GM18867 (cell line): Measurements from ENCODE around the gene MFN2.
"Not testable (repeated sequence)": the region's sequence is repeated elsewhere in the genome, so short reads cannot be mapped to it uniquely, and the experiment has no call there.

ENCODE experiments used
- ATAC-seq: cut with Tn5 transposase; IDR thresholded peaks from one replicate; pipeline ENCODE4 v1.9.1; 2021; ENCODE audit warnings: mild to moderate bottlenecking, moderate library complexity; ENCODE audit not compliant: unreplicated experiment

Gene MFN2

GRCh38 chr1:12019858-12020509 lies 39.7 kb downstream of the MFN2 start:
- no peak for ATAC-seq

GRCh38 chr1:12021616-12022015 lies 41.4 kb downstream of the MFN2 start:
- ATAC-seq = no peak

- no peak for ATAC-seq
Measured at GRCh38 chr1:12022036-12022435, 41.8 kb downstream of the MFN2 start.

- ATAC-seq = no peak
Measured at GRCh38 chr1:12026586-12026985, 46.3 kb downstream of the MFN2 start.

GRCh38 chr1:12028248-12028647 lies 48.0 kb downstream of the MFN2 start:
- ATAC-seq = no peak

GRCh38 chr1:12028957-12029511 lies 48.8 kb downstream of the MFN2 start:
- ATAC-seq = no peak

- no peak for ATAC-seq
Measured at GRCh38 chr1:12029720-12030339, 49.6 kb downstream of the MFN2 start.

- ATAC-seq = no peak
Measured at GRCh38 chr1:12031039-12031980, 51.1 kb downstream of the MFN2 start.

- no peak for ATAC-seq
Measured at GRCh38 chr1:12032161-12032621, 51.9 kb downstream of the MFN2 start.

- ATAC-seq = not testable (repeated sequence)
Measured at GRCh38 chr1:12033441-12033840, 53.2 kb downstream of the MFN2 start.

GRCh38 chr1:12034381-12034801 lies 54.1 kb downstream of the MFN2 start:
- ATAC-seq = no peak

GRCh38 chr1:12035312-12035711 lies 55.1 kb downstream of the MFN2 start:
- ATAC-seq = no peak

GRCh38 chr1:12037486-12038355 lies 57.5 kb downstream of the MFN2 start:
- ATAC-seq = no peak

- ATAC-seq = no peak
Measured at GRCh38 chr1:12038356-12039163, 58.3 kb downstream of the MFN2 start.

GRCh38 chr1:12039164-12039525 lies 58.9 kb downstream of the MFN2 start:
- ATAC-seq = no peak

GRCh38 chr1:12039824-12040456 lies 59.7 kb downstream of the MFN2 start:
- peak; percentile 42 for ATAC-seq

GRCh38 chr1:12040457-12041051 lies 60.3 kb downstream of the MFN2 start:
- ATAC-seq = peak; percentile 73

GRCh38 chr1:12044187-12044877 lies 64.1 kb downstream of the MFN2 start:
- not testable (repeated sequence) for ATAC-seq
